ENCODE measurements around the gene TNRC6C. TPM values are rescaled to one million over a fixed set of nuclear protein-coding genes. Genes with fewer than 3 reads are reported as not detected.
"Not testable (repeated sequence)": the region's sequence is repeated elsewhere in the genome, so short reads cannot be mapped to it uniquely, and the experiment has no call there.

TNRC6C gene
- total RNA-seq, 1 donor from 2014 or later: 27.4 TPM

DNA sequence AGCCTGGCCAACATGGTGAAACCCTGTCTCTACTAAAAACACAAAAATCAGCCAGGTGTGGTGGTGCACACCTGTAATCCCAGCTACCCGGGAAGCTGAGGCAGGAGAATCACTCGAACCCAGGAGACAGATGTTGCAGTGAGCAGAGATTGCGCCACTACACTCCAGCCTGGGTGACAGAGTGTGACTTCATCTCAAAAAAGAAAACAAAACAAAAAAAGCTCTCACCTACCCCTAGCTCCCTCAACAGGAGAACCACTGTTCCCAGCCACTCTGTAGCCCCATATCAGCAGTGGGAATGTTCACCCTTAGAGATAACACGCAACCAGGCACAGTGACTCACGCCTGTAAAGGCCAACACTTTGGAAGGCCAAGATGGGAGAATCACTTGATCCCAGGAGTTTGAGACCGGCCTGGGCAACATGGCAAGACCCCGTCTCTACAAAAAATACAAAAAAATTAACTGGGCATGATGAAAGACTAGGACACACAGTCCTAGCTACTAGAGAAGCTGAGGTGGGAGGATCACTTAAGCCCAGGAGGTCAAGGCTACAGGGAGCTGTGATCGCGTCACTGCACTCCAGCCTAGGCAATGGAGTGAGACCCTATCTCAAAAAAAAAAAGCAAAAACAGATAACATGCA is 177.5 kb downstream of the TNRC6C start:
- DNase-seq (ENCODE audit: low spot score): no peak

DNA sequence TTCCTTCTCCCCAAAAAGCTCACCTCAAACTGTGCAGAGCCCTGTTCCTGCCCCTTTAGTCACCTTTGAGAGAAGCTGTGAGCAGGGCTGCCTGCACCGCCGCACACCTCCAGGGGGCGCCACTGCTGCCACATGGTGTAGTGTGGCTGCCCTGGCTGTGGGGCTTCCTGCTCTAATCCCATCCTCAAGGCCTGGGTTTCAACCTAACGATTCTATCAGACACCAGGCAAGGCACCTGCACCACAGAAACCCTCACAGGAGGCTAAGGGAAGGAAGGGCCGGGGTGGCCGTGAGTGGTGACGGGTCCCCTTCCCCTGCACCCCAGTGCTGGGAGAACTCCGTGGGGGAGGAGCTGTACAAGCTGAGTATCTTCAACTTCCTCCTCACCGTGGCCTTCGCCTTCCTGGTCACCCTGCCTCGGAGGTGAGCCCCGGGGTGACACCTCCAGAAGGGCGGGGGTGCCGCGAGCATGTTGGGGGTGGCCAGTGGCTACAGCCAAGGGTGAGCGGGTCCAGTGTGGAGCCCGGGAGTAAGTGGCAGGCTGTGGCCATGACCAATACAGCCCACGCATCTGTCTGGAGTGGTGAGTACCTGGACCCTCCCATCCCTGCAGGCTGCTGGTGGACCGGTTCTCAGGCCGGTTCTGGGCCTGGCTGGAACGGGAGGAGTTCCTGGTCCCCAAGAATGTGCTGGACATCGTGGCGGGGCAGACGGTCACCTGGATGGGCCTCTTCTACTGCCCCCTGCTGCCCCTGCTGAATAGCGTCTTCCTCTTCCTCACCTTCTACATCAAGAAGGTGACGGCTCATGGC is 179.1 kb downstream of the TNRC6C start:
- DNase-seq (ENCODE audit: low spot score): no peak

DNA sequence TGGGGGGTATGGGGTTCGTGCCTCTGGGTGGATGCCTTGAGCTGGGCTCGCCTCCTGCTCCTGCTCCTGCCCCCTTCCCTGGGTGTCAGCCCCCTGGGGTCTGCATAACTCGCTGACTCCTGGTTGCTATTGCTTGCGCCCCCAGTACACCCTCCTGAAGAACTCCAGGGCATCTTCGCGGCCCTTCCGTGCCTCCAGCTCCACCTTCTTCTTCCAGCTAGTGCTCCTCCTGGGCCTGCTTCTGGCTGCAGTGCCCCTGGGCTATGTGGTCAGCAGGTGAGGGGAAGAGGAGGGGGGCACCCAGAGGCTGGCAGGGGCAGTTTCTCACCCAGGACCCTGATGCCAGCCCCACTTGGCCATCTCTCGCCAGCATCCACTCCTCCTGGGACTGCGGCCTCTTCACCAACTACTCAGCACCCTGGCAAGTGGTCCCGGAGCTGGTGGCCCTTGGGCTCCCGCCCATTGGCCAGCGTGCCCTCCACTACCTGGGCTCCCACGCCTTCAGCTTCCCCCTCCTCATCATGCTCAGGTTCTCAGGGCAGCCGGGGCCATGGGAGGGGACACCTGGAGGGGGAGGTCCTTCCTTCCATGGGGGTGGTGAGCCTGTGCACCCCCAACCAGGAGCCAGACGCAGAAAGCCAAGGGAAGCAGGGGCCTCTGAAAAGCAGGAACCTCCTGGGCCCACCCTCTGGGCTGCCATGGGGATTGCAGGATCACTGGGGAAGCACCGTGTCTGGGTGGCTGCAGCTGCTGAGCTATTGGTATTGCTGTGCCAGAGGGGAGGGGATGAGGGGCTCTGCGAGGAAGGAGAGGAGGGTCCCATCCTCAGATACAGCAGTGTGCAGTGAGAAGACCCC is 179.9 kb downstream of the TNRC6C start:
- no peak for DNase-seq (ENCODE audit: low spot score)

DNA sequence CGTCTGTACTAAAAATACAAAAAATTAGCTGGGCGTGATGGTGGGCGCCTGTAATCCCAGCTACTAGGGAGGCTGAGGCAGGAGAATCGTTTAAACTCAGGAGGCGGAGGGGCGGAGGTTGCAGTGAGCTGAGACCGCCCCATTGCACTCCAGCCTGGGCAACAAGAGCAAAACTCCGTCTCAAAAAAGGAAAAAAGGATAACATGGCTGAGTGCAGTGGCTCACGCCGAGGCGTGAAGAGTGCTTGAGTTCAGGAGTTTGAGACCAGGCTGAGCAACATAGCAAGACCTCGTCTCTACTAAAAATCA is 181.3 kb downstream of the TNRC6C start:
- not testable (repeated sequence) for DNase-seq (ENCODE audit: low spot score)

DNA sequence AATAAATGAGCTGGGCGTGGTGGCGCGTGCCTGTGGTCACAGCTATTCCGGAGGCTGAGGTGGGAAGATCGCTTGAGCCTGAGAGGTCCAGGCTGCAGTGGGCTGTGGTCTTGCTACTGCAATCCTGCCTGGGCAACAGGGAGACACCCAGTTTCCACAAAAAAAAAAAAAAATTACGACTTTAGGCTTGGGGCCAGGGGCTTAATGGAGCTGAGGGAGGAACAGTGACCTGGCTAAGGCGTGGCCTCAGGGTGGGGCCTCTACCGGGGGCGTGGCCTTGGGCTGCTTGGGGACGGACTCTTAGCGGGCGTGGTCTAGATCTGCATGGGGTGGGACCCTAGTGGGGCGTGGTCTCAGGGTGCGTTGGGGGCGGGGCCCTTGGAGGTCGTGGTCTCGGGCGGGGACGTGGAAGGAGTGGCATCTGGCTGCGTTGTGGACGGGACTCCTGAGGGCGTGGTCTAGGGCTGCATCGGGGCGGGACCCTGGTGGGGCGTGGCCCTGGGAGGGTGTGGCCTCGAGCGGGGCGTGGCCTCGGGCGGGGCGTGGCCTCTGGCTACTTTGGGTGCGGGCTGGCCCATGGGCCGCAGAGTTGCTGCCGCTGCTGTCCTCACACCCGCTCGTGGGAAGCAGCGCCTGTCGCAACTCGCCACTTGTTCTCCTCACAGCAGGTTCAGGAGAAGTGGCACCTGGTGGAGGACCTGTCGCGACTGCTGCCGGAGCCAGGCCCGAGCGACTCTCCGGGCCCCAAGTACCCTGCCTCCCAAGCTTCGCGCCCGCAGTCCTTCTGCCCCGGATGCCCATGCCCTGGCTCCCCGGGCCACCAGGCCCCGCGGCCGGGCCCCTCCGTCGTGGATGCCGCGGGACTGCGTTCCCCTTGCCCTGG is 181.9 kb downstream of the TNRC6C start:
- DNase-seq (ENCODE audit: low spot score): peak; percentile 91

DNA sequence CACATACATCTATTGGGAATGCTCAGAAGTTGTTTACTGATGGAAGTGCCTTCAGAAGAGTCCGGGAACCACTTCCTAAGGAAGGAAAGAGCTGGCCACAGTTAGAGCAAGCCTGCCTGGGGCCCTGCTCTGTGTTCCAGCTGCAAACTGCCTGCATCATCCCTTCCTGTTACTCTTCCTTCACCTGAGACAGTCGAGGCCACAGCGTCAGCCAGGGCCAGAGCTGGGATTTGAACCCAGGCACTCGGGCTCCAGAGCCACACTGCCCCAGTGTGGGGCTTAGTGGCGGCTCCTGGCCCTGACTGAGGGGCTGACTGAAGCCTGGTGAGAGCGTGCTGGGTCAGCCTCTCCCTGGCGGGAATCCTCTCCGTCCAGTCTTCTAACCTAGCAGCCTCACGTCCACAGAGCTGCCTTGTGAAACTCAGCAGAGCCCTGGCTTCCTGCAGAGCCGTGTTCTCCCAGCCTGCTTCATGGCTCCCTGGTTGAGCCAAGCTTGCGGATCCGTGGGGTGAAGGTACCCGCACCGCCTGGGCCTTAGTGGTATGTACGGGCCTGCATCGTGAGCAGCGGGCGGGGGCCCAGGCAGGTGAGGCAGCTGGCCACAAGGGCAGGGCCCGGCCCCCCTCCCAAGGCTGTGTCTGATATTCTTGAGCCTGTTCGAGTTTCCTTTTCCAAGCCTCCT is 183.1 kb downstream of the TNRC6C start:
- DNase-seq (ENCODE audit: low spot score): no peak

DNA sequence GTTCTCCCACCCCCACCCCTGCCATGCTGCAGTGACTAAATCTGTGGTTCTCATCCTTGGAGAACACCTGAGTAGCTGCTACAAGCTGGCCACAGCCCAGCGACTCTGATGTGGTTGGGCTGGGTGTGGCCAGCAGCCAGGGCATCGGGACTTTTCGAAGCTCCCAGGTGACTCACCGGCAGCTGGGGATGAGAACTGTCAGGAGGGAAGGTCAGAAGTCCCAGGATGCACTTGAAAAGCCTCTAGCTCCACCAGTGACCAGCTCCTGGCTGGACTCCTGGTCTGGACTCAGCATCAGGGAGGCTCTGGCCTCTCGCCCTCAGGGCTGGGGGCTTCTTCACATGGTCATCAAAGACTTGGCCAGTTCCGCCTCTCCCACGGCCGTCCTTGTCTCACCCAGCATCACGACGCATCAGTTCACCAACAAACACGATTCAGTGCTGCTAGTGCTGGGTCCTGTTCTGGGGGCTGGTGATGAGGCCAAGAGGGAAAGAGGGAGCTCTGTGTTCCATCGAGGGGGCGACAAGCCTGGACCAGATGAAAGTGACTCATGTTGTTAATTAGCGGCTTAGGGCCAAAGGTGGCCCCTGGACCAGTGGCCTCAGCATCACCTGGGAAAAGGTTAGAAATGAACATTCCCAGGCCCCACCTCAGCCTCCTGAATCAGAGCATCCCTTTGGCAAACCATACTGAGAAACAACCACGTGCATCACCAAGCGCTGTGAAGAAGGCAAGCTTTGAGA is 183.8 kb downstream of the TNRC6C start:
- DNase-seq (ENCODE audit: low spot score): peak; percentile 64

DNA sequence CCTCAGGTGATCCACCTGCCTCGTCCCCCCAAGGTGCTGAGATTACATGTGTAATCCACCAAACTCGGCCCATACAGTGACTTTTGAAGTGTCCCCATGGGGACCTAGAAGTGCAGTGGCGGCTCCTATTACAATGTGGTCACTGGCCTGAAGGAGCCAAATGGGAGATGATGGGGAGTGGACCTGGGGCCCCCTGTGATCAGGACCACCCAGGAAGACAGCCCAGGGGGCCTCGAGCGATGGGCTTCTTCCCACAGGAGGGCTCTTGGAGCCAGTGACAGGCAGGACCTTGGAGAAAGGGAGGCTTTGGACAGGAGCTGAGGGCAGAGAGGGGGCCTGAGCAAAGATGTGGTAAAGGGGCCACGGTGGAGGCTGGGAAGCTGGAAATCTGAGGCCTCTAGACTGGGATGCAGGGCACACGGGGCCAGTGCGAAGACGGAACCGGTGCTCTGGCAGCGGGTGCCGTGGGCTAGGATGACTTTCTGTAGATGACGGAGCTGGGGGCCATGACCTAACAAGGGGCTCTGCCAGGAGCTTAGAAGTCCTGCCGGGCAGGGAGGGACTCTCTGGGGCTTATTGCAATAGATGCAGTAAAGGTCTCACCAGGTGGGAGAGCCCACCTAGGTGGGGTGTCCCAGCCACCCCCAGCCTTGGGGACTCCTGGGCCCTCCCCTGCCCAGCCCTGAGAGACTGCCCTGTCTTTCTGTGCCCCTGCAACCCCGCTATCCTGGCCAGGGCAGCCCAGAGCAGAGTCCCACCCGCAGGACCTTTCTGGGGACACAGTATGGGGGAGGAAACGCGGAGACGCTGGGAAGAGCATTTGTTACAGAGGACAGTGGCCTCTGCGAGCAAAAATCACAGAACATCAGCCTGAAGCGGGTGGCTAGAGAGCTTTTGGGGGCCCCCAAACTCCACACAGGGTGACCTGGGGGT is 185.0 kb downstream of the TNRC6C start:
- DNase-seq (ENCODE audit: low spot score): no peak

DNA sequence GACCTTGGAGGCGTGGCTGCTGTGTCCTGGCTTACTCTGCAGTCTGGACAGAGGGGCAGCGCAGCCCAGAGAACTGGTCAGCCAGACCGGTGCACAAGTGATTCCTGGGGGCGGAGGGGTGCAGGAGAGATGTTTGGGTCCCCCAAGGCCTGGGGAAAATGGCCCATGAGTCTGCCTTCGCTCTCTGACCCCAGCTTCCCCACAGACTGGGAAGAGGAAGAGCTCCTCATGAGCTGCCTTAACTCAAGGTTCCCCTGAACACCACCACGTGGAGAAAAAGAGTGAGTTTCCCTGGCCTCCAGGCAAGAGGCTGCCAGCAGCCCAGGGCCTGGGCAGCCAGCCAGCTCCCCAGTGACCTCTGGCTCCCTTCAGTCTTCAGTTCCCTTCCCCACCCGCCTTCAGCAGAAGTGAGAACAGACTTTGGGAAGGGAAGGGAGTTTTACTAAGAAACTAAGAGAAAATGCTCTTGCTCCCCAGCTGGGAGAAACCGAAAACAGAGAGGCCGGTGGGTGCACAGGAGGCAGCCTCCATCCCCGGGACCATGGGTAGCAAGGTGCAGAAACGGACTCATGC is 185.7 kb downstream of the TNRC6C start:
- peak; percentile 90 for DNase-seq (ENCODE audit: low spot score)

DNA sequence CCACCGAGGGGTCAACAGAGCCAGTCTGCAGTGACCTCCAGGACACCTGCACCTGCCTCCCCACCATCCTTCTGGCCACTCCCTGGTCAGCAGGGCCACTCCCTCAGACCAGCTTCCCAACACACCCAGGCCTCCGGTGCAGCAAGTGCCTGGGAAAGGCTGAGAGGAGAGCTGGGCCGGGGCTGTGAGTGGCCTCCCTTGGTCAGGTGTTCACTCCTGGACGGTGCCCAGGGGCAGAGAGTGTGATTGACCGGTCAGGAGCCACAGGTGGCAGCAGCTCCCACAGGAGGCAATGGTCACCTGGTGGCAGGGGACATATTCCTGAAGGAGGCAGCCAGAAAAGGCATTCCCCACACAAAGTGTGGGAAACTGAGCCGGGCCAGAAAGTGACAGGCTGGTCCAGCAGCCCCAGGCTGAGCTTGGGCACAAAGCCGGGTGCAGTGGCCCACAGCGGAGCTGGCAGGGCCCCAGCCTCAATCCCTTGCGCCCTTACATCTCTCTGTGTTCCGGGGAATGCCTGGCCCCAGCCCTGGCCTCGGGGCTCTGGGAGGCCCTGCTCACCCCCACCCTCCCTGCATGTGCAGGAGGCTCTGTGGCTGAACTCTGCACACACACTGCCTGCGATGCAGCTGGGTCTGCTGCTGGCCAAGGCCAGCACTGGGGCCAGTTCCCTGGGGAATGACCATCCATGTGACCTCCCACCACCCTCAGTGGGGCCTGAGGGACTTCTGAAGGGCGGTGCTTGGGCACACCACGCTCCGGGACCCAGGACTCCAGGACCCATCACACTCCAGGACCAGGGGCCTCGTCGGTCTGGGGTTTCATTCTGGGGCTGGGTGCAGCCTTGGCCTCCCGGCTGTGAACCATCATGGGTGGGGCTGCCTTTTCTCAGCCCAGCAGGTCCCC is 186.5 kb downstream of the TNRC6C start:
- peak; percentile 53 for DNase-seq (ENCODE audit: low spot score)

DNA sequence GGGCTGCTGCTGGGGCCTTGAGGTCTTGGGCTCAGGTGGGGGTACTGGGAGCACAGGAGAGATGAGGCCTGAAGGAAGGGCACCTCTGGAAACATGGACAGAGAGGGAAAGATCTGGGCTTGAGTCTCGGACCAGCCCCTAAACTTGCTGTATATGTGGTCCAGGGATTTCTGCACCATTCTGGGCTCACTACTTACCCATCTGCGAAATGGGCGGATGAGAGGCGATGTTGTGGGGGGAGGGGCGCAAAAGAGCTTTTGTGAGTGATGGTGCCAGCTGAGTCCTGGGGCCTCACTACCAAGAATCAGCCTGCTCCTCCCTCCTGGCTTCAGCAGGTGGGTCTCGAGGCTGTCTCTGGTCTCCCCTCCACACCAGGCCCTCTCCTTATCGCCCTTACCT is 188.0 kb downstream of the TNRC6C start:
- no peak for DNase-seq (ENCODE audit: low spot score)

DNA sequence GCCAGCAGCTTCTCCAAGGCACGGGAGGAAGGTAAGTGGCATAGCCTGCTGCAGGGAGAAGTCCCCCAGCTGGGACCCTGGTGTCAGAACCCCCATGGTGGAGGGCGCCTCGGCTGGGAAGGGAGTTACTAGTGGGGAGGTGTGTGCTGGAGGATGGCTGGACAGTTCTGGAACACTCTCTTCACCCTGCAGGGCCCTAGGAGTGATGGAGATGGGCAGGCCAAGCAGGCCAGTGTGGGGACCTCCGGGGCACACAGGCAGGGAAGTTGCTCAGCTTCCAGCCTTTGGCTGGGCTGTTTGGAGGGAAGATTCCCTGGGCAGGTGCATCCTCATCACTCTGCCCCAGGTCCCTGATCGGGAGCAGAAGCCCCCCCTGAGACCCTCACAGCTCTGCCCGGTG is 188.4 kb downstream of the TNRC6C start:
- no peak for DNase-seq (ENCODE audit: low spot score)

DNA sequence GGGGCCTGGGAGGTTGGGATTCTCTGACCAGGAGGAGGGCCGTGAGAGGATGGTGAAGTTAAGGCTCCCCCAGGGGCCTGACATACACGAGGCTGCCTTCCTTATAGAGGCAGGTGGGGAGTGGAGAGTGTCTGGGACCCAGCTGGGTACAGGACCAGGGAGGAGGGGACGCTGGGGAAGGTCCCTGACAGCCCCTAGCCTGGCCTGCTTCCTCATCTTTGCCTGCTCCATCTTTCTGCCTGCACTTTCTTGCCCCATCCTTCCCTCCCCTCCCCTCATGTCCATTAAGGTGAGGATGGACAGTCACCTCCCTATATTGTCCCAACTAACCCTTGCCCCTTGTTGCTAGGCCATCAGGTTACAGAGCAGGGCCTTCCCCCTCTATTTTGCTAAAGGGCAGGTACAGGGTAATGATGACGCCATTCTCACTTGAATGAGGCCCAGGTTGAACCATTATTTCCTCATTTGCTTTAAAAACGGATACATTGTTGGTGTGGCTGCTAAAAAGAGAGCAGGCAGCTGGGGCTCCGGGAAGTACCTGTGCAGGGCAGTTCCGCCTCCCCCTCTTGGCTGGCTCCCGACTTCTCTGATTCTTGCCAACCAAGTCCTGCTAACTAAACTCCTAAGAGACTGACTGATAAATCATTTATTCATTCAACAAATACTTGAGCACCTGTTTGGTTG is 189.0 kb downstream of the TNRC6C start:
- DNase-seq (ENCODE audit: low spot score): no peak

DNA sequence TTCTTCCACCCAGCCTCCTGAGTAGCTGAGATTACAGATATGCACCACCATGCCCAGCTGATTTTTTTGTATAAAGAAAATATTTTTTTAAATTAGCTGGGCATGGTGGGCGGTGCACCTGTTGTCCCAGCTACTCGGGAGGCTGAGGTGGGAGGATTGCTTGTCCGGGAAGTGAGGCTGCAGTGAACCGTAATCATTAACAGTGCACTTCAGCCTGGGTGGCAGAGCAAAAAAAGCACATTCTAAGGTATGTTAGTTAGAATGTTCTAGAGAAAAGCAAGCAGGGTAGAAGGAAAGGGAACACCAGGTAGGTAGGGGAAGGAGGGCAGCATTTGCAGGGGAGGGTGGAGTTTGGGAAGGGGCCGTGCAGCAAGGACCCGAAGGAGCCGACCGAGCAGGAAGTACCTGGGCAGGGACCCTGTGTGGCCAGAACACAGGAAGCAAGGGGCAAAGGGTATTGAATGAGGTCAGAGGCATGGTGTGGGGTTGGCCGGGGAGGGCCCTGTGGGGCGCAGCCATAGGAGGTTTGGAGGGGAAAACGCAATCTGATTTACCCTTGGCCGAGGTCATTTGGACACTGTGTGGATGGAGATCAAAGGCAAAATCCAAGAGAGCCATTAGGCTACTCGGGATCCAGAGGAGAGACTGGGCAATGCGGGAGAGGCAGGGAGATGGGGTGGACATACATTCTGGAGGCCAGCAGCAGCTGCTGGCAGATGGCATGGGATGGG is 189.9 kb downstream of the TNRC6C start:
- DNase-seq (ENCODE audit: low spot score): no peak

DNA sequence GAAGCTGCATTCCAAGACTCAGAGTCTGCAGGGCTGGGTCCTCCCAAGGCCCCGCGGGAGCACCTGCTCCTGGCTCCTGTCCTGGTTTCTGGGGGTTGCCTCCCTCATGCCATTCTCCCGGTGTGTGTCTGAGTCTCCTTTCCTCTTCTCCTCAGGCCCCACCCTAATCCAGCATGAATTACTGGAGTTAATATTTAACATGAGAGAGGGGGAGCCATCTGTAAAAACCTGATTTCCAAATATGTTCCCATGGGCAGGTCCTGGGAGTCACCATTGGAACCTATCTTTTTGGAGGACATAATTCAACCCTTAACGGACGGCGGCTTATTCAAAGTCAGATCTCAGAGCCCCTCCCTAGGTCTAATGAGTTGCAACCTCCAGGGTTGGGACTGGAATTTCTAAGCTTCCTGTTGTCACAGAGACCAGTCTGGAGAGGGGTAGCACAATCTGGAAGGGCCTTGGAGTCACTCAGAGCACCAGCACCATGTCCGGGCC is 193.1 kb downstream of the TNRC6C start:
- DNase-seq (ENCODE audit: low spot score): peak; percentile 59
